SIG-M5 treated with dmso at 0.1 percent for 504 hours (cell line): ENCODE data around the gene MAP3K5.
A peak's percentile ranks its signal among the peaks of the same experiment; 100 is the strongest.

Experiments used
- DNase-seq: peaks from one replicate; lab custom pipeline; 2025; ENCODE audit not compliant: unreplicated experiment; lab: John Stamatoyannopoulos, UW

The MAP3K5 gene

DNA sequence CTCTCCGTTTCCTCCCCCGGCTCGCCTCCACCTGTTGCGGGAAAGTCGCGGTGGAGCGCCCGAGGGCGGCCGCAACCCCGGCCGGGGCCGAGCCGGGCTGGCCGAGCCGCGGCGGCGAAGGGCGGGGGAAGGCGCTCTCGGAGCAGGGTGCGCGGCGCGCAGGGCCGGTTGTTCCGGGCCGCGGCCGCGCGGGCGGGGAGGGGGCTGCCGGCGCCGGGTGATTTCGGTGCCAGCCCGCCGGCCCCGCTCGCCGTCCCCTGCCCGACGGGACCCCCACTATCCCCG, 242.3 kb downstream of the MAP3K5 start:
- DNase-seq = no peak

DNA sequence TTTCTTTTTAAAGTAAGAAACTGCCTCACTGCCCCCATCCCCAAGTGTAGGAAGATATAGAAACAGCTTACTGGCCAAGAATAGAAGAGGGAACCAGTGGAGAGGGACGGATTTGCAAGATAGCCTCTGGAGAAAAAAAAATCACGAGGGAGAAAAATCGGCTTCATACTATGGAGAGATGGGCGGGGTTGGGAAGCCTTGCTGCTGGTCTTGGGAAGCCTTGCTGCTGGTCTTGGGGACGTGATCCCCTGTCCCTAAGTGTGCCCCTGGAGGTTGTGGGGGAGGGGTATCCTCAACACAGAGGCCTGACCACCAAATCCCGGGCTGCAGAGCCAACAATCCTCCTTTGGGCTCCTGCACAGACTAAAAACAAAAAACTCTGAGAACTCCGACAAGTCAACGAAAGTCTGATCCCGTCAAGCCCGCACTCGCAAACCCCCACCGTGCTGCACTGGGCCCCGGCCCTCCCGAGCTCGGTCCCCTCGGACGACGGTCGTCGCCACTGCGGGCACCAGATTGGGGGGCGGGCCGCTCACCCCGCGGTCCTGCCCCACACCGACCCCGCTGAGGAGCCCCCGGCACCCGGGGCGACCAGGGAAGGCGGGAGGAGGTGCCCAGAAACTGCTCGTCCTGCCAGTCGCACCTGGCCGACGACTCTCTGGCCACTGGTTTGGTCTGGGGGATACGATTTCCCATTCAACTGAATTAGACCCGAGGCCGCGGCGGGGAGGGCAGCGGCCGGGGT, 242.8 kb downstream of the MAP3K5 start:
- DNase-seq = no peak

DNA sequence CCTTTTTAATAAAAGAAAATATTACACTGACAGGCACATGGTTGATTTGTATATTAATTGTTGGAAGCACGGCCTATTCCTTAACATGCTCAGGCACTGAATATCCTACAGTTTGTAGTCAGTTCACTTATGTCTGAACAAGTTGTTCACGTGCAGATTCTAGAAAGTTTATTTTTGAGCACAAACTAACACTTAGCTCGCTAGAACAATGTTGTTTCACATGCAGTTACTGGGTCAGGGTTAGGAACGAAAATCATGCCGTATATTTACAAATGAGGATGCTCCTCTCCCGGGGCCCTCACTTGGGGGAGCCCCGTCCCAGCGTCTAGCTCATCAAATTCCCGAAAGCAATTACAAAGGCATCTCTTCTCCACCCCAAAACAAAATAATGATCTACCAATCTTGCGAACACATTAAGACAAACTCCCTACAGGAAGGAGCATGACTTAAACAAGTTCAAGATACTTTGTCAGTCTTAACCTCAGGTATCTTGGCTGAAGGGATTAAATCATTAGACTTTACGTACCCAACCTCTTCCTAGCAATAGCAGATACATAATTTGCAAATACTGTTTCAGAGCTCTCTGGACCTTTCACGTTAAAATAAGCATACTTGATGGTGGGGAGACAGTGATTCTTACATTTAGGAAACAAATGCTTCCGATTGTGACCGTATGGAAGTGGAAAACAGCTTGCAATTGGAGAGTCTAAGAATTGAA, 243.5 kb downstream of the MAP3K5 start:
- no peak for DNase-seq

DNA sequence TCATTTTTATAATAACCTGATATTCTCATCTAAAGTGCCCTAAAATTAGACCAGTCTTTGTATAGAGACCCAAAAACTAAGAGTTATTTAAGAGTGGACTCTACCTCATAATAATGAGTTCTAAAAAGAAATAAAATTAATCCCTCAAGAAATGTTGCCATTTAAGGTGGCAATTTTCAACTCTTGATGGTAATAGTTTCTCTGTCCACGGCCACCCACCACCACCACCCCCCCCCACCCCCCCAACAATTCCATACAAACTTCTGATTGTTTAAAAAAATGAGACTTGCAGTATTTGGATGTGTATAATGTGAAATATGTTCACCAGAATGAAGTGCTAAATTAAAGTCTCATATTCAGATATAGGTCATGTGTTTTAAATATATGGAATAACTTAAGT, 244.4 kb downstream of the MAP3K5 start:
- no peak for DNase-seq

DNA sequence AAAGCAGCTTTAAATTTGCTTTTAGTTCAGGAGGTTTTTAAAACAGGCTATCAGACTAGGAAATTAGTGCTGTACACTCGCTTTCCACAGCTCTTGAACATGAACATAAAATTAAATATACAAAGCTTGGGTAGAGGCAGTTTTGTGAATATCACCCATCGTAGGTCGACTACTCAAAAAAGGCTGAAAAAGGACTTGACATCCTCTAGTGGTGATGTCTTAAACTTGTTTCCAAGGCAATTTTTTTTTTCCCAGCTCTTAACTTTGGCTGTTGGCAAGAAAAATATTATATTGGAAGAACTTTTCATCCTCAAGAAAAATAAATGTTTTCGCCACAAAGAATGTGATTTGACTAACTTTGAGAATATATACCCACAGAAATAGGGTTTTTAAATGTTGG, 244.9 kb downstream of the MAP3K5 start:
- DNase-seq = peak; percentile 59

DNA sequence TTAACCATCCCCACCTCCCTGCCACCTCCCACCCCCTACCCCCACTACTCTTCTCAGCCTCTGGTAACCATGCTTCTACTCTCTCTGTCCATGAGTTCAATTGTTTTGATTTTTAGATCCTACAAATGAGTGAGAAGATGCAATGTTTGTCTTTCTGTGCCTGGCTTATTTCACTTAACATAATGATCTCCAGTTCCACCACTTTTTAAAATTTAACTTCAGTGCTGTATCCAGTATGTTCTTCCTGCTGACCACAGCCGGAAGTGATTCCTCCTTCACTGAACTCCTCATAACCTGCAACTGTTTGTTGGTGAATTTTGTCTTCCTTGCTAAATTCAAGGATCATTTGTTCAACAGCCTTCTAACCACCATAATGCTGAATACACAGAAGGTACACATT, 245.9 kb downstream of the MAP3K5 start:
- no peak for DNase-seq

DNA sequence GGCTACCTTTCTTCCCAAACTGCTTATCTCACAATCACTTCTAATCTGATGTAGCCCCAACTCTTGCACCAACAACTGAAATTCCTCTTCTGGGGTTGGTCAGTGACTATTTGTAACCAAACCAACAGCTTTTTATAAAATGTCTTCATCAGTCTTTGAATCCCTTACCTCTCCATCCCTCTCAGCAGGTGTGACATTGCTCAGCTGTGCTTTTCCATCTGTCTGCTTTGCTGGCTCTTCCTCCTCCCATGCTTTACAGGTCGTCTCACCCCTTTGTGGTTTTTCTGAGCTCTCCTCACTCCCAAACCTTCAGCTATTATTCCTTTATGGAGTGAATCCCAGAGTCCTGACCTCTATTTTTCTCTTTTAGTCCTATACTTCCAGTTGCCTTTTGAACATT, 248.0 kb downstream of the MAP3K5 start:
- no peak for DNase-seq

DNA sequence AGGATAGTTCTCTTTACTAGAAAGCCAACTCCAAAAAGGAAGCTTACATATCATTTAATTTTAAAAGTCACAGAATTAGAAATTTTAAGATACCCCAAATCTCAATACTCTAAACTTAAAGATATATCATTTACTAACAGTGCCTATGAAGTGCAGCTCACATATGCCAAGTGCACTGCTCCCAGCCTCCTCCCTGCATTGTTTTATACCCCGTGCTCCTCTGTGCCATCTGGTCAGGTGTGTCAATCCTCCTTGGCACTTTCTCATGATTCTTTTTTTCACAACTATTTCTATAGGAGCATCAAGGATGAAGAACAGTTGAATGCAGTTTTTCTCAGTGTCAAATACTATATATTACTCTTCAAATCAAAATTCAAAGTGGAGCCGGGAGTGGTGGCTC, 250.9 kb downstream of the MAP3K5 start:
- no peak for DNase-seq

DNA sequence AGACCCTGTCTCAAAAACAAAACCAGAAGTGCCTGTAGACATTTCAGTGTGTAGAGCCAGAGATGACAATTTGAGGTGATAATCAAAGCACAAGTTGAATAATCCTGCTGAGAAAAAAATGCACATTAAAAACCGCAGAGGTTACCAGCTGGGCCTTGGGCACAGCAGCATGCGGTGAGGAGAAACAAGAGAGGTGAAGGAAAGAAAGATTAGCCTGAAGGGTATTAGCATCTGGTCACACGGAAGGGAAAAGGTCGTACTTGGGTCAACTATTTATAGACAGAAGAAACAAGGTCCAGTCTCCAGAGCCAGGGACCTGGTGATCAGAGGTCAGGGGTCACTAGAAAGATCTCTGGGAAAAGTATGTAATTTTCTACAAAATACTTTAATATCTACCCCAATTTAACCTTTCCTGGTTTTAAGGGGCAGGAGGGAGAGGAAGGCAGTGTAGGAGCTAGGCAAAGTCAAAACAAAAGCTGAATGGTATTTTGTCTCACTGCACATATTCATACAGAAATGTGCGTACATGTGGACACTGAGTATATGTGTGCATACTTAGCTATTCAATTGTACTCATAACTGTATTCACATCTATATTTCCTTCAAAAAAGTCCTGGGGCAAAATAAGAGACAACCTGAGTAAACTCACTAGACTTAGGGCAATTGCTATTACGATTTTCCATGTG, 252.2 kb downstream of the MAP3K5 start:
- DNase-seq = no peak

DNA sequence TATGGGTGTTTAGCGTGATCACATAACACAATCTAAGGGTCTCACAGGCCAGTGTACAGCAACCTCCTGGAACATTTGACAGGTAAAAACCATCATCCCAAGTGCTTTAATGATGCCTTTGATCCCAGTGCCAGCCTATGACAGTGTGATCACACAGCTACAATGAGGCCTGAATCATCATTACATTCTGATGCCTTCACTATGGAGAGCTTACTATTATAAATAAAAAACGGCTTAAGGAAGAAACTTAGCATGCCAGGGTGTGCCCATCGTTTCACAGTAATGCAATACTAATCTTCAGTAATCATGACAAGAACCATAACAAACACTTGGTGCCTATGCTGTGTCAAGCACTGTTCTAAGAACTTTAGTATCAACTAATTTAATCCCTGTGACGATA, 253.4 kb downstream of the MAP3K5 start:
- no peak for DNase-seq

DNA sequence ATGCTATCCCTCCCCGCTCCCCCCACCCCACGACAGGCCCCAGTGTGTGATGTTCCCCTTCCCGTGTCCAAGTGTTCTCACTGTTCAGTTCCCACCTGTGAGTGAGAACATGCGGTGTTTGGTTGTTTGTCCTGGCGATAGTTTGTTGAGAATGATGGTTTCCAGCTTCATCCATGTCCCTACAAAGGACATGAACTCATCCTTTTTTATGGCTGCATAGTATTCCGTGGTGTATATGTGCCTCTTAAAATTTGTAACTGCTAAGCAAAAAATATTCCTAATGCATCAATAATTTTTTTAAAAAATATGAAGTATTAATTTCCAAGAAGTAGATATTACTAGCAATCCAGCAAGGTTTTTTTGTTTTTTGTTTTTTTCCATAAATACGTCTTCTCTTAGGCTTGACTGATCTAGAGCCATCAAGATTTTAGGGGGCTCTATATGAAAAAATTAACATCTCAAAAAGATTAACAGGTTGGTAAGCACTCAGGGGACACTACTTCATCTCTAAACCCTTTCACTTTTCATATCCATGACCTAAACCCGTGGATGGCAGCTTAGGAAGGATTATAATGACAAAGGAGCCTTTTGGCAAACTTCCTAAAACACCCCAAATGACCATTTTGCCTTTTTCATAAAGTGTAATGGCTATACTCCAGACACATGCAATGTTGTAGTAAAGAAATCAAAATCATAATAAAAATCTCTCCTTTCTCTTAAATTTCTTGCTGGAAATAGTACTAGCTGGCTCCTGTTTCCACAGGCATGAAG, 256.2 kb downstream of the MAP3K5 start:
- DNase-seq = no peak

DNA sequence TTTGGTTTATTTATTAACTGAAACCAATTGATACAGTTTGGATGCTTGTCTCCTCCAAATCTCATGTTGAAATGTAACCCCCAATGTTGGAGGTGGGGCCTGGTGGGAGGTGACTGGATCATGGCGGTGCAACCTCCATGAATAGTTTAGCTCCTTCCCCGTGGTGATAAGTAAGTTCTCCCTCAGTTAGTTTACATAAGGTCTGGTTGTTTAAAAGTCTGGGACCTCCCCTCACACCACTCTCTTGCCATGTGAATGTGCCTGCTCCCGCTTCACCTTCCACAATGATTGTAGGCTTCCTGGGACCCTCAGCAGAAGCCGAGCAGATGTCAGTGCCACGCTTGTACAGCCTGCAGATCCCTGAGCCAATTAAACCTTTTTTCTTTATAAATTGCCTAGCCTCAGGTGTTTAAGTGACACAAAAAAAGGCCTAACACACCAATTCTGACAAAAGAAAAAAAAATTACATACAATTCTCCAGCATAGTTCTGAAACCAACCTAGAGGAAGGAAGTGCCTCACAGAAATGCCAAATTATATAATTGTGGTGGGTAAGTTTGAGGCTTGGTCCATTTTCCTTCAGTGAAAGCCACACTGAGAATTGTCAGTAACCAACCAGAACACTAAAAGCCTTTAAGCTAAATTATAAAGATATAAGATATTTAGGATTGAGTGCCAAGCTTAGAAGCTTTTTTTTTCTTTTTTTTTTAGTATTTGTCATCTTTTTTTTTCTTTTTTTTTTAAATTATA, 257.1 kb downstream of the MAP3K5 start:
- DNase-seq = no peak

DNA sequence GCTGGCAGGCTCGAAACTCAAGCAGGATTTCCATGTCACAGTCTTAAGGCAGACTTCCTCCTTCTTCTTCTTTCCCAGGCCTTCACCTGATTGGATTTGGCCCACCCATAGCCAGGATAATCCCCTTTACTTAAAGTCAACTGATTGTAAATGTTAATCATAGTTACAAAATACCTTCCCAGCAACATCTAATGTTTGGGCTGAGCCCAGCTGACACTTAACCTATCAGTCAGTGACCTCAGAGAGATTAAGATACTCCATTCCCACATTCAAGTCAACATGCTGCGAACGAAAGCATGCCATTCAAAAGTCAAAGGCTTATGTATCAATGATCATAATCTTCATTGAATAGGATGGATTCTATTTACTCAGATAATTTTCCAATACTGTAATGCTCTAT, 258.0 kb downstream of the MAP3K5 start:
- no peak for DNase-seq

DNA sequence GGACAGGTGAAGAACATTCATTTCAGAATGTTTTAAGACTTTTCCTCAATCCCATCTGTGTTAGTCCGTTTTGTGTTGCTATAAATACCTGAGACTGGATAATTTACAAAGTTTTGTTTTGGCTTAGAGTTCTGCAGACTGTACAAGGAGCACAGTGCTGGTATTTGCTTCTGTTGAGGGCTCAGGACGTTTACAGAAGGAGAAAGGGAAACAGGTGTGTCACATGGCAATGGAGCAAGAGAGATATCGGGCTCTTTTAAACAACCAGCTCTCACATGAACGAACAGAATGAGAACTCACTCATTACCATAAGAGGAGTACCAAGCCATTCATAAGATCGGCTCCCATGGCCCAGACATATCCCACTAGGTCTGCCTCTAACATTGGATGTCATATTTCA, 258.8 kb downstream of the MAP3K5 start:
- DNase-seq = no peak

DNA sequence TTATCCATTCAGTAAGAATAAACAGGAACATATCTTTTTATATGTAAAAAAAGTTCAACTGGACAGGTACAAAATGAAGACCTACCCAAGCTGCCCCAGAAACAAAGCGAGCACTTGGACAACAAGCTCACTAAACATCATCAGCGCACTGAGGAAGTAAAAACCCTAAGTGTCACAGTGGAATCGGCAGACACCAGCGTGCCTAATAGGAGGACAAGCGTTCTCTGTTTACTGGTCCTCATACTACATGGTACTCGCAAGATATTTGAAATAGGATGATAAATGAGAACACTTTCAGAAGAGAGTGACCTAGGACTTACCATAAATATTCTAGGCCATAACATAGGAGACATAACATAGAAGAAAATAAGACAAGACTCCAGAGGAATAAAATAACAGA, 260.2 kb downstream of the MAP3K5 start:
- no peak for DNase-seq

DNA sequence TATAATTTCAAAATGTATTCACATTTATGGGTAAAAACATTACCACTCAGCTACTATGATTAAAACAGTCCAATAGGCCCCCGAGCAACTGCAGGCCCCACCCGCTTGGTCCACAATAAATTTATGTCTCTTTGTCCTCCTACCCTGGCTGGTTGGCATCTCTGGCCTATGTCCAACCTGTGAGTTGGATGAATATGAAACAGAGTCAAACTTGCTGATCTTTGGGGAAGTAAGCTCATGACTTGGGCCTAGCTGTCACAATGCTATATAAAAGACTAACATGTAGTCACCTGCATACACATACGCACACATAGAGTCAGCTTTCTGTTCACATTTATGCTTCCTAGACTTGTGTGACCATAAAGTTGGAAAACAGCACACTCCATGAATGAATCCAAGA, 262.6 kb downstream of the MAP3K5 start:
- no peak for DNase-seq

DNA sequence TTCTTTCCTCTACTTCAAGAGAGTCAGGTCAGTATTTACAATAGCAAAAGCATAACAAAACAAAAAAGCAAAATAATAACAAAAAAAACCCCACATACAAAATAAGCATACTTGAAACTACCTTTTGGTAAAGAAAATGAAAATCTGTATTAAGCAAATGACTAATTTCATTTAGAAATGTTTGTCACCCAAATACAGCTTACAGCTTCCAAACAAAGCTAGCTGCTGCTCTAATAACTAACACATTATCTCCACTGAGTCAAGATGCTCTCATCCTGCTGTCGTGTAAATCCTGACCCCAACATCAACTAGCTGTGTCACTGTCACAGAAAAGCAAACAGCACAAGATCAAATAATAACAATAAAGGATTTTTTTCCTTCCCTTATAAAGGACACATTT, 263.8 kb downstream of the MAP3K5 start:
- DNase-seq = no peak

DNA sequence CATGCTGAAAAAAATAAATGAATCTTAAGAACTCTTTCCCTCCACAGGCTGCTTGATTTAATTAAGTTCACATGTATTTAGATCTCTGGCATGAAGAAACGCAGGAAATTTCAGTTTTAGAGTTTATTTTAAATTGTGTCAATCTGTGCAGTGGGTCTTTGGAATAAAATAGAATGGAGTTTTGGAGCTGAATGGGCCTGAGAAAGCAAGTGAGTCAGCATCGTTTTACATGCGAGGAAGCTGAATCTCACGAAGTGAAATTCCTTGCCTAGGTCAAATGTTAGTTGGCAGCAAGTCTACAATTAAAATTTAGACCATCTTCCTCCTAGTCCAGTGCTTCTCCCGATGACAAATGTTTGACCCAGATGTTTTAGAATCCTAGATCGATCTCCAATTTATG, 264.4 kb downstream of the MAP3K5 start:
- no peak for DNase-seq

DNA sequence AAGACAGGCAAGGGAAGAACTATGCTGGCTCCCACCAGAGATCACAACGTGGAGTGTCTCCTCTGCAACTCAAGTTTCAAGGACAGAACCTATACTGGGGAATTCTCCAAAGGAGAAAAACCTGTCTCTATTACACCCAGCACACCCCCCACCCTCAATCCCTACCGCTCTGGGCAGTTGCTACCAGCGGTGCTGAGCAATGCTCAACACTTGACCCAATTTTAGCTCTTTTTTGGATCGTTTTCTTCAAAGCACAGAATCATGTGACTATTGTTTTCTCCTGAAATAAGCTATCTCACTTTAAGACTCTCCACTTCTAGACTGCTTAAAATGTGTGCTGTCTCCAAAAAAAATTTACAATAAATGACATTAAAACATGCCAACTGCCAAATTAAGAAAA, 265.3 kb downstream of the MAP3K5 start:
- no peak for DNase-seq

DNA sequence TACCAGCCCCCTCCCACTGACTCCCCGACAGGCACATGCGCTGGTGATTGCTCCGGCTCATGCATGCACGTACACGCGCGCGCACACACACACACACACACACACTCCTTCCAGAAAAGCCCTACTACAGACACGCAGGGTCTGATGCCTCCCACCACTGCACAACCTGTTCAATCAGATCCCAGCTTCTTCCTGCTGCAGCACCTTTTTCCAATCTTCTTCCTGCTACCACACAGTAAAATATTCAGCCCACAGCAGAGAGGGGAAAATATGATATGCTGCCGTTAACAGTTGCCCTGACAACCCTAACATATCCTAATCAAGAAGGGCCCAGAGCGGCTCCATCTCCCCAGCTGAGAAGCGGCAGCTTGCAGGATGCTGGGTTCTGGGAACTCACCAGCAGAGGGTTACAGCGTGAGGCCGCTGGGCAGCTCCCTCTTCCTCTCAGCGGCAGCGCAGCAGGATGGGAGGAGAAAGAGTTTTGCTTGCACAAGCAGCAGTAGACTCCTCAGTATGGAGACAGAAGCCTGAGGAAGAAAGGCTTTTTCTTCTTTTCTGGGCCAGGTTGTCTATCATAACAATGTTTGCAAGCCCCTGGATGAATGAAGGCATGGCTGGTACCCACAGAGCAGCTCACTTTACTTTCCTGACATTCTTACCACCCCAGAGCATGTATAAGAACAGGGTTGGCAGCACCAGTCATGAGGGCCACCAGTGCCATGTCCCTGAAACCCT, 265.9 kb downstream of the MAP3K5 start:
- peak; percentile 48 for DNase-seq
